A673 (cell line): ENCODE data around the gene GATB.

Experiments used
- CTCF ChIP-seq: fragments of 300-800, 200-600 bp; sonication (generic); conservative IDR thresholded peaks from 2 replicates; pipeline ENCODE4 v1.5.1; 2017; ENCODE audit warnings: low read depth, mild to moderate bottlenecking, antibody characterized with exemption, low read length, moderate library complexity, mixed read lengths
- EZH2 ChIP-seq: fragments of 200-600 bp; sonication (generic); IDR thresholded peaks from 2 replicates; pipeline ENCODE4 v1.6.1; 2017; ENCODE audit warnings: borderline replicate concordance, low read depth, mild to moderate bottlenecking, mixed read lengths, antibody characterized with exemption, low read length; ENCODE audit not compliant: poor library complexity, severe bottlenecking

DNA sequence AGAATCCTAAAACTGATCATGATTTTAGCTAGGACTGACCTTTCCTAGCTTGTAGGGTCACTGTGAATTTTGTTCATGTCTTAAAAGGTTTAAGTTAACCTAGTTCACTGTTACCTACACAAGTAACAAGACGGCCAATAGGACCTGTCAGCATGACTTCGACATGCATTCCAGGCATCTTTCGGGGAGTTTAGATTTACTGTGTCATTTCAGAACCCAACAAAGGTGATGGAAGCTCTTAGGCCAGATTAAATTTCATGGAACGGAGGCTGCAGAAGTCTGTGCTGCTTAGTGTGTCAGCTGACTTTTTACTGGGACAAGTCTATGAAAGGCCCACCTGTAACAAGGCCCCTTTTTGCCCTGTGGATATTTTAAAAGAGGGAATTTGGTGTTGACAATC lies 93.1 kb downstream of the GATB start:
- no peak for TF ChIP-seq CTCF
- TF ChIP-seq EZH2, result no peak
